K562 (cell line): Measurements from ENCODE around the gene CALHM3. TPM values are rescaled to one million over a fixed set of nuclear protein-coding genes. Genes with fewer than 3 reads are reported as not detected.

Experiments
- DPF2 ChIP-seq: fragments of 450-650 bp; IDR thresholded peaks from 2 replicates; pipeline ENCODE4 v1.6.1; 2016
- E2F6 ChIP-seq, 2 experiments: IDR thresholded peaks; 2 replicates each; pipeline ENCODE4 v1.6.1; 2011; ENCODE audit warnings: borderline replicate concordance in 1 of 2, control low read depth in 1 of 2, low read depth in 1 of 2, low read length in 1 of 2, mild to moderate bottlenecking in 1 of 2, mixed read lengths in 1 of 2, moderate library complexity in 1 of 2; ENCODE audit not compliant: insufficient read depth in 1 of 2, insufficient read length in 1 of 2, poor library complexity in 1 of 2, severe bottlenecking in 1 of 2; ENCODE audit errors: extremely low read depth in 1 of 2
- HDAC2 ChIP-seq: fragments of 450-650 bp; IDR thresholded peaks from 2 replicates; pipeline ENCODE4 v1.6.1; 2016; ENCODE audit warnings: mild to moderate bottlenecking
- HMGN3 ChIP-seq: IDR thresholded peaks from 2 replicates; pipeline ENCODE4 v1.6.1; 2011; ENCODE audit warnings: borderline replicate concordance, low read depth, mild to moderate bottlenecking, mixed read lengths, low read length; ENCODE audit not compliant: insufficient read length; ENCODE audit errors: extremely low read depth
- MGA ChIP-seq: fragments of 450-650 bp; IDR thresholded peaks from 2 replicates; pipeline ENCODE4 v1.6.1; 2016; ENCODE audit warnings: mild to moderate bottlenecking, moderate library complexity
- SIX5 ChIP-seq, 2 experiments: IDR thresholded peaks; 2 replicates each; pipeline ENCODE4 v1.6.1; 2011; ENCODE audit warnings: low read length in 2 of 2, borderline replicate concordance in 1 of 2, low read depth in 1 of 2, mild to moderate bottlenecking in 1 of 2, moderate library complexity in 1 of 2; ENCODE audit not compliant: insufficient read depth in 1 of 2
- TAF7 ChIP-seq: fragments of 450-650 bp; IDR thresholded peaks from 2 replicates; pipeline ENCODE4 v1.6.1; 2016; ENCODE audit warnings: missing genetic modification characterization, missing compliant biosample characterization
- YBX1 ChIP-seq: fragments of 450-650 bp; IDR thresholded peaks from 2 replicates; pipeline ENCODE4 v1.7.1; 2016; ENCODE audit warnings: mild to moderate bottlenecking
- ZC3H4 ChIP-seq: sonication (generic); formaldehyde crosslinking; IDR thresholded peaks from 2 replicates; pipeline ENCODE4 v1.9.0; 2021; ENCODE audit warnings: missing genetic modification reagents, borderline replicate concordance
- ZFPM2 ChIP-seq: fragments of 250-450 bp; sonication (Bioruptor Pico); IDR thresholded peaks from 2 replicates; pipeline ENCODE4 v1.5.1; 2022; ENCODE audit warnings: mild to moderate bottlenecking
- ZNF561 ChIP-seq: fragments of 450-650 bp; formaldehyde crosslinking; conservative IDR thresholded peaks from 2 replicates; pipeline ENCODE4 v1.4.0; 2020; ENCODE audit warnings: mild to moderate bottlenecking, moderate library complexity
- ZNF668 ChIP-seq: fragments of 250-450 bp; sonication (Bioruptor Pico); IDR thresholded peaks from 2 replicates; pipeline ENCODE4 v1.8.0; 2022; ENCODE audit warnings: mild to moderate bottlenecking, inconsistent platforms
- ZNF766 ChIP-seq: fragments of 200-800 bp; sonication (Bioruptor generic); conservative IDR thresholded peaks from 2 replicates; pipeline ENCODE4 v1.6.1; 2016; ENCODE audit warnings: missing genetic modification characterization, missing compliant biosample characterization
- polyA plus RNA-seq, 8 experiments: library from polyadenylated mRNA; depleted of rRNA in 4 of 8; stranded (reverse) in 5 of 8; unstranded in 3 of 8; fragments of >200 nt; fragmentation: Nextera tagmentation in 2 of 8; fragmentation: Illumina TruSeq in 1 of 8; extraction: Ambion mirVana in 2 of 8; extraction: Trizol in 1 of 8; gene quantifications; 2 replicates each; pipeline versions ENCODE4 v1.2.1 to v1.2.3, GENCODE V29; 2011 to 2014; ENCODE audit warnings: inconsistent platforms in 1 of 8, missing spikeins in 1 of 8
- total RNA-seq, 7 experiments: library from RNA; depleted of rRNA in 6 of 7; stranded (reverse); fragments of >200 nt in 6 of 7; fragmentation: Illumina TruSeq in 2 of 7; extraction: Trizol in 2 of 7; gene quantifications; 2 replicates each; pipeline versions ENCODE4 v1.2.1 to v1.2.3, GENCODE V29; 2011 to 2021; ENCODE audit warnings: low replicate concordance in 1 of 7

The CALHM3 gene
- total and polyA plus RNA-seq, 9 of the 15 experiments (the other 6 are each of a cell fraction or from before 2014, with no cell fraction given), result not detected

GRCh38 chr10:103504181-103504783, 25.2 kb upstream of the CALHM3 start (continued):
- TF ChIP-seq MGA (peak; percentile 73), YBX1 (no peak), HMGN3 (no peak), ZC3H4 (no peak), TAF7 (tag) (no peak), ZFPM2 (CRISPR knock-in tag) (no peak), HDAC2 (peak; percentile 87; the same call in 1 of the 2 replicates), SIX5 (IDR thresholded peaks at IDR 0.05; ENCODE audit: borderline replicate concordance in 1 of 2, insufficient read depth in 1 of 2, low read depth in 1 of 2, low read length in 2 of 2) (no peak), E2F6 (IDR thresholded peaks at IDR 0.05; ENCODE audit: borderline replicate concordance in 1 of 2, extremely low read depth in 1 of 2, insufficient read depth in 1 of 2, insufficient read length in 1 of 2, low read depth in 1 of 2, low read length in 1 of 2, poor library complexity in 1 of 2, severe bottlenecking in 1 of 2) (no peak), ZNF561 (no peak), DPF2 (peak; percentile 89), ZNF668 (CRISPR knock-in tag) (no peak), ZNF766 (no peak)
